Measurements from ENCODE around the gene TOE1.

- no peak for TF ChIP-seq ZBTB7A (IDR thresholded peaks at IDR 0.05; ENCODE audit: low read depth)
- no peak for TF ChIP-seq EP300 (IDR thresholded peaks at IDR 0.05; ENCODE audit: borderline replicate concordance)
- no peak for TF ChIP-seq REST (IDR thresholded peaks at IDR 0.05; ENCODE audit: low read depth)
- no peak for TF ChIP-seq CEBPB (IDR thresholded peaks at IDR 0.05)
- TF ChIP-seq MAX (IDR thresholded peaks at IDR 0.05) = no peak
- no peak for TF ChIP-seq USF1 (IDR thresholded peaks at IDR 0.05)
These were observed 8.6 kb downstream of the TOE1 start for GRCh38 chr1:45348609-45348965.

Data from Ishikawa (cell line).